ENCODE measurements around the gene MAPK8IP2.
A peak's percentile ranks its signal among the peaks of the same experiment; 100 is the strongest.

The MAPK8IP2 gene

DNA sequence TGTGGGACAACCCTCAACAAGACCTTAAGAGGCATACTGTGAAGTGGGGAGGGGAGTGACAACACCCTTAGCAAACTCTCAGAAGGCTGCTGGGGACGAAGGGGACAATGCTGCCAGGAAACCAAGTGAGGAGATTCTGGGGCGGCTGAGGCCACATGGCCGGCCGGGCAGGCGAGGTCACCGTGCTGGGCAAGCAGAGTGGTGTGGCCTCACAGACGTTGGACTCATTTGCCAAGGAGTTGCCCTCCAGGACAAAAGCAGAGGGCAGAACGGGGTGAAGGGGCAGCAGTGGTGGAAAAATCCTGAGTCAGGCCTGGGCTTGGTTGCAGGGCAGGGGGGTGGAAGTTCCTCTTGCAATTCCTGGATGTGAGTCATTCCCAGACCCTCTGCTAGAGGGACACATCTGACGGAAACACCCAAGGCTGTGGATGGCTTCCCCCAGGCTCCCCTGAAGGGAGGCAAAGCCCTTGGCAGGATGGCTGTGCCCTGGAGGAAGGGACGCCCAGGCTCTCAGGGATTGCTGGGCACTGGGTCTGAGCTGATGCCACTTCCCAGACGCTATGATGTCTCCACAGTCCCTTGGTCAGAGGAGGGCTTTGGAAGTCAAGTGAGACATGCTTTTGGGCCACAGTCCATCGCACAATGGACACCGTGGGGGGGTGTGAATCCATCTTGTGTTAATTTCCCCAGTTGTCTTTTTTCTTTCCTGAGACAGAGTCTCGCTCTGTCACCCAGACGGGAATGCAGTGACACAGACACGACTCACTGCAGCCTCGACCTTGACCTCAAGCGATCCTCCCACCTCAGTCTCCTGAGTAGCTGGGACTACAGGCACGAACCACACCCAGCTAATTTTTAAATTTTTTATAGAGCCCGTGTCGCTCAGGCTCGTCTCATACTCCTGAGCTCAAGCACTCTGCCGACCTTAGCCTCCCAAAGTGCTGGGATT lies 55.8 kb downstream of the MAPK8IP2 start:
- peak; percentile 32 for TF ChIP-seq FOXP2 (optimal IDR thresholded peaks at IDR 0.05; ENCODE audit: borderline replicate concordance, extremely low read depth, extremely low read length, insufficient read depth)
- TF ChIP-seq SIN3A (IDR thresholded peaks at IDR 0.05; ENCODE audit: borderline replicate concordance, insufficient read depth, low read length), result no peak

DNA sequence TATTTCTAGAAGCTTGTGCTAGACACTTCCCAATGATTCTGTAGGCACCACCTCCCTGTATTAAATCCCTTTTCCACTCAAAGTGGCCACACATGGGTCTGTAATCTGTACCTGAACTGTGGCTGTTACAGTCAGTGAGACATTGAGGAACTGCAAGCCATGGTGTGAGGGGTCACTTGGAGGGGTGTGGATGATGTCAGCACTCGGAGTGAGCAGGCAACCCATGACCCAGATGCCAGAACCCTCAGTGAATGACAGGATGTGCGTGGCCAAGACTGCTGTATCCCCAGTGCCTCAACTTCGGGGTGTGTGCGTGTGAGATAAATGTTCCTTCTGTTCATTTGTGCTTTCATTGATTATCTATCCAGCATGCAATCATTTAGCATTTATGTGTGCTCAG lies 57.3 kb downstream of the MAPK8IP2 start:
- TF ChIP-seq TAF1 (IDR thresholded peaks at IDR 0.05; ENCODE audit: borderline replicate concordance, insufficient read depth, low read length) (no peak), SIN3A (IDR thresholded peaks at IDR 0.05; ENCODE audit: borderline replicate concordance, insufficient read depth, low read length) (no peak), POLR2AphosphoS5 (IDR thresholded peaks at IDR 0.05; ENCODE audit: low read depth, low read length) (no peak), FOXP2 (optimal IDR thresholded peaks at IDR 0.05; ENCODE audit: borderline replicate concordance, extremely low read depth, extremely low read length, insufficient read depth) (no peak)
- TF ChIP-seq, protein P1, sequence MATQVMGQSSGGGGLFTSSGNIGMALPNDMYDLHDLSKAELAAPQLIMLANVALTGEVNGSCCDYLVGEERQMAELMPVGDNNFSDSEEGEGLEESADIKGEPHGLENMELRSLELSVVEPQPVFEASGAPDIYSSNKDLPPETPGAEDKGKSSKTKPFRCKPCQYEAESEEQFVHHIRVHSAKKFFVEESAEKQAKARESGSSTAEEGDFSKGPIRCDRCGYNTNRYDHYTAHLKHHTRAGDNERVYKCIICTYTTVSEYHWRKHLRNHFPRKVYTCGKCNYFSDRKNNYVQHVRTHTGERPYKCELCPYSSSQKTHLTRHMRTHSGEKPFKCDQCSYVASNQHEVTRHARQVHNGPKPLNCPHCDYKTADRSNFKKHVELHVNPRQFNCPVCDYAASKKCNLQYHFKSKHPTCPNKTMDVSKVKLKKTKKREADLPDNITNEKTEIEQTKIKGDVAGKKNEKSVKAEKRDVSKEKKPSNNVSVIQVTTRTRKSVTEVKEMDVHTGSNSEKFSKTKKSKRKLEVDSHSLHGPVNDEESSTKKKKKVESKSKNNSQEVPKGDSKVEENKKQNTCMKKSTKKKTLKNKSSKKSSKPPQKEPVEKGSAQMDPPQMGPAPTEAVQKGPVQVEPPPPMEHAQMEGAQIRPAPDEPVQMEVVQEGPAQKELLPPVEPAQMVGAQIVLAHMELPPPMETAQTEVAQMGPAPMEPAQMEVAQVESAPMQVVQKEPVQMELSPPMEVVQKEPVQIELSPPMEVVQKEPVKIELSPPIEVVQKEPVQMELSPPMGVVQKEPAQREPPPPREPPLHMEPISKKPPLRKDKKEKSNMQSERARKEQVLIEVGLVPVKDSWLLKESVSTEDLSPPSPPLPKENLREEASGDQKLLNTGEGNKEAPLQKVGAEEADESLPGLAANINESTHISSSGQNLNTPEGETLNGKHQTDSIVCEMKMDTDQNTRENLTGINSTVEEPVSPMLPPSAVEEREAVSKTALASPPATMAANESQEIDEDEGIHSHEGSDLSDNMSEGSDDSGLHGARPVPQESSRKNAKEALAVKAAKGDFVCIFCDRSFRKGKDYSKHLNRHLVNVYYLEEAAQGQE (IDR thresholded peaks at IDR 0.05; ENCODE audit: insufficient read depth in 1 of 2, low read depth in 2 of 2, low read length in 2 of 2), result no peak

DNA sequence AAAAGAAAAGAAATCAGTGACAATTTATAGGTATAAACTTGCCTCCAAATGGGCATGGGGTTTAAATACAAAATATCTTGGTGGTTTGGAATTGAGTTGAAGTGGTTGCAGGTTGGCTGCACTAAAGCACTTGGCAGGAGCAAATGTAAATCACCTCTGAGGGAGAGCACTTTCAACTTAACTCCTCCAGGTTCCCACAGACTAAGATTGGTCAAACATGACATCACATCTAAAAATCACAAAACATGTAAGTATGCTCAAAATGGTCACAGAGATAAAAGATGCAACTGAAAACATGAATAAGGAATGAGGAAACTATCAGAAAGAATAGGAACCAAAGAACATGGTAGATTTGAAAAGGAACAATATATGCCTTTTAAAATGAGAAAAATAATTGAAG lies 59.7 kb downstream of the MAPK8IP2 start:
- no peak for TF ChIP-seq FOXP2 (optimal IDR thresholded peaks at IDR 0.05; ENCODE audit: borderline replicate concordance, extremely low read depth, extremely low read length, insufficient read depth)
